Measurements from ENCODE around the gene FIBIN.

- TF ChIP-seq CTCF (IDR thresholded peaks at IDR 0.05) (no peak), POLR2A (IDR thresholded peaks at IDR 0.05) (no peak)
Observed at GRCh38 chr11:27024865-27025264, 31.0 kb downstream of the FIBIN start.

All from heart left ventricle (tissue), 13 donors.